Naive thymus-derived CD4-positive, alpha-beta T cell (primary cell): ENCODE results near the gene TMEM41B. TPM values are rescaled to one million over a fixed set of nuclear protein-coding genes. Genes with fewer than 3 reads are reported as not detected.

Source experiments
- ATAC-seq: fragments of 150-1000 bp; cut with Tn5 transposase; 2 replicates; pipeline ENCODE4 v1.10.0; 2021; ENCODE audit warnings: mild to moderate bottlenecking, moderate library complexity
- CTCF ChIA-PET: fragments of 350-600 bp; sonication (Branson Sonifier 250); formaldehyde crosslinking; loops from one replicate; lab custom pipeline; 2021; ENCODE audit warnings: antibody characterized with exemption; lab: Charles Lee
- POLR2A ChIA-PET: fragments of 350-600 bp; sonication (Branson Sonifier 250); formaldehyde crosslinking; loops from one replicate; lab custom pipeline; 2021; ENCODE audit warnings: antibody characterized with exemption, inconsistent platforms; lab: Charles Lee
- DNase-seq, 9 donors: peaks; one replicate each; pipeline versions ENCODE4 v3.0.0 to v3.0.0-alpha.2; 2020 to 2022; ENCODE audit warnings: mixed read lengths in 1 of 9
- H3K27ac ChIP-seq: one replicate; pipeline ENCODE4 v1.7.0; 2013; ENCODE audit warnings: mild to moderate bottlenecking, low read depth, low read length, moderate library complexity
- H3K27me3 ChIP-seq, 2 donors: one replicate each; pipeline ENCODE4 v1.7.0; 2013; ENCODE audit warnings: low read length in 2 of 2, mild to moderate bottlenecking in 2 of 2, moderate library complexity in 2 of 2; ENCODE audit not compliant: control insufficient read depth in 2 of 2, insufficient read depth in 2 of 2
- H3K36me3 ChIP-seq, 3 experiments: 1 replicate in 2 of 3; 2 replicates in 1 of 3; pipeline ENCODE4 v1.7.0; 2013; ENCODE audit warnings: low read length in 3 of 3, mild to moderate bottlenecking in 3 of 3, moderate library complexity in 1 of 3; ENCODE audit not compliant: insufficient read depth in 3 of 3, control insufficient read depth in 2 of 3
- H3K4me1 ChIP-seq, 2 donors: one replicate each; pipeline ENCODE4 v1.7.0; 2013; ENCODE audit warnings: low read length in 2 of 2, mild to moderate bottlenecking in 2 of 2, moderate library complexity in 1 of 2; ENCODE audit not compliant: control insufficient read depth in 2 of 2, insufficient read depth in 2 of 2
- H3K4me3 ChIP-seq: 2 replicates; pipeline ENCODE4 v1.7.0; 2013; ENCODE audit warnings: mild to moderate bottlenecking, low read length
- H3K9me3 ChIP-seq, 3 experiments: 1 replicate in 2 of 3; 2 replicates in 1 of 3; pipeline ENCODE4 v1.7.0; 2013; ENCODE audit warnings: low read length in 3 of 3; ENCODE audit not compliant: control insufficient read depth in 2 of 3
- H3K27ac Mint-ChIP-seq, 9 donors: one replicate each; pipeline ENCODE4 v1.8.0; 2020 to 2022; ENCODE audit warnings: mixed read lengths in 9 of 9, mild to moderate bottlenecking in 8 of 9, moderate library complexity in 5 of 9, inconsistent platforms in 2 of 9
- H3K27me3 Mint-ChIP-seq, 5 donors: one replicate each; pipeline ENCODE4 v1.8.0; 2021 to 2022; ENCODE audit warnings: mixed read lengths in 5 of 5, mild to moderate bottlenecking in 1 of 5
- H3K36me3 Mint-ChIP-seq, 5 donors: one replicate each; pipeline ENCODE4 v1.8.0; 2020 to 2022; ENCODE audit warnings: mixed read lengths in 5 of 5, mild to moderate bottlenecking in 3 of 5, inconsistent platforms in 1 of 5
- H3K4me1 Mint-ChIP-seq, 7 donors: one replicate each; pipeline ENCODE4 v1.8.0; 2020 to 2022; ENCODE audit warnings: mixed read lengths in 7 of 7, mild to moderate bottlenecking in 3 of 7, inconsistent platforms in 1 of 7
- H3K4me3 Mint-ChIP-seq, 10 donors: one replicate each; pipeline ENCODE4 v1.8.0; 2020 to 2022; ENCODE audit warnings: mild to moderate bottlenecking in 10 of 10, mixed read lengths in 10 of 10, moderate library complexity in 6 of 10, inconsistent platforms in 2 of 10
- H3K9me3 Mint-ChIP-seq, 11 donors: one replicate each; pipeline ENCODE4 v1.8.0; 2020 to 2022; ENCODE audit warnings: mixed read lengths in 11 of 11, mild to moderate bottlenecking in 4 of 11, inconsistent platforms in 1 of 11, moderate library complexity in 1 of 11
- intact Hi-C, 2 donors: fragments of 100-400 bp; cut with micrococcal nuclease; formaldehyde crosslinking; loops; one replicate each; pipeline ENCODE4 v1.15.1; 2023
- polyA plus RNA-seq, 2 donors: library from polyadenylated mRNA; unstranded; fragments of 300-500 nt; fragmentation: Illumina TruSeq; gene quantifications; one replicate each; pipeline ENCODE4 v1.2.3, GENCODE V29; 2021
- total RNA-seq, 6 experiments: library from RNA in 5 of 6; stranded (reverse) in 5 of 6; gene quantifications; 1 replicate in 5 of 6; 2 replicates in 1 of 6; pipeline ENCODE4 v1.2.3 and lab custom pipeline; 2021 to 2026

TMEM41B gene
- total and polyA plus RNA-seq, 7 experiments from 2014 or later, result 10.5 to 73.7 (median 37.0) TPM

GRCh38 chr11:9273376-9274336 is 40.7 kb downstream of the TMEM41B start:
- ATAC-seq (peak; percentile 85), DNase-seq (no peak)
- intact Hi-C loops, result no loop called here
- no peak overlapping the region for H3K4me3 ChIP-seq
- H3K4me1 ChIP-seq, result no peaks in the 10 kb centered on the region
- Mint-ChIP-seq H3K4me1 (peaks cover 9 to 16% (median 12%) of the 10 kb centered on the region in 7 donors), H3K9me3 (no peaks in the 10 kb centered on the region), H3K27ac (peak overlapping the region in 2 of 9 donors; percentile 2 to 5), H3K36me3 (peaks cover 0 to 3% (median 0%) of the 10 kb centered on the region in 5 donors), H3K4me3 (peak overlapping the region in 2 of 10 donors; percentile 1 to 37), H3K27me3 (peaks cover 0 to 22% (median 0%) of the 10 kb centered on the region in 5 donors)
- H3K27me3 ChIP-seq, result no peaks in the 10 kb centered on the region
- H3K36me3 ChIP-seq, result no peaks in the 10 kb centered on the region
- H3K27ac ChIP-seq, result no peak overlapping the region
- ChIA-PET CTCF (interaction anchor here (1.0 to 1.4 kb wide), 4 partner anchors 9 to 136 kb away, joined by 3 to 4 read pairs (median 3); no protein-coding TSS in a partner anchor), POLR2A (interaction anchor here (0.6 to 0.8 kb wide), 2 partner anchors 14 to 43 kb away, joined by 3 read pairs; no protein-coding TSS in a partner anchor)
- no peaks in the 10 kb centered on the region for H3K9me3 ChIP-seq

GRCh38 chr11:9269492-9270013 is 44.8 kb downstream of the TMEM41B start:
- no peak overlapping the region for H3K27ac ChIP-seq
- DNase-seq, result no peak
- no peak overlapping the region for H3K4me3 ChIP-seq
- Mint-ChIP-seq H3K27ac (no peak overlapping the region), H3K27me3 (peaks cover 0 to 42% (median 0%) of the 10 kb centered on the region in 5 donors), H3K4me1 (peaks cover 12 to 16% (median 15%) of the 10 kb centered on the region in 7 donors), H3K36me3 (no peaks in the 10 kb centered on the region), H3K9me3 (no peaks in the 10 kb centered on the region), H3K4me3 (no peak overlapping the region)
- no peak for ATAC-seq
- H3K36me3 ChIP-seq, result peaks cover 0 to 3% (median 0%) of the 10 kb centered on the region in 3 experiments
- intact Hi-C loops, result no loop called here
- no peaks in the 10 kb centered on the region for H3K9me3 ChIP-seq
- H3K27me3 ChIP-seq, result no peaks in the 10 kb centered on the region
- peaks cover 0 to 6% of the 10 kb centered on the region in 2 donors for H3K4me1 ChIP-seq
- POLR2A ChIA-PET, result interaction anchor here (0.6 to 0.9 kb wide), 3 partner anchors 11 to 36 kb away, joined by 3 to 5 read pairs (median 4); no protein-coding TSS in a partner anchor
- CTCF ChIA-PET, result no interaction called here

- peak overlapping the region in 1 of 10 donors; percentile 61 for H3K4me3 Mint-ChIP-seq
- CTCF ChIA-PET, result no interaction called here
- intact Hi-C loops, result no loop called here
Measured at GRCh38 chr11:9267680-9268079, 46.7 kb downstream of the TMEM41B start.

GRCh38 chr11:9266926-9267325 is 47.5 kb downstream of the TMEM41B start:
- peaks cover 0 to 5% (median 0%) of the 10 kb centered on the region in 3 experiments for H3K36me3 ChIP-seq
- intact Hi-C loops, result no loop called here
- ChIA-PET CTCF (no interaction called here), POLR2A (interaction anchor here (0.6 kb wide), 1 partner anchor 24 kb away, joined by 4 read pairs; no protein-coding TSS in a partner anchor)
- DNase-seq (no peak), ATAC-seq (no peak)
- no peaks in the 10 kb centered on the region for H3K27me3 ChIP-seq
- H3K9me3 ChIP-seq, result no peaks in the 10 kb centered on the region
- peaks cover 0 to 4% (median 0%) of the 10 kb centered on the region in 5 donors for H3K36me3 Mint-ChIP-seq
- no peak overlapping the region for H3K4me3 ChIP-seq
- H3K27me3 Mint-ChIP-seq, result peaks cover 0 to 40% (median 0%) of the 10 kb centered on the region in 5 donors
- H3K9me3 Mint-ChIP-seq, result no peaks in the 10 kb centered on the region
- H3K4me1 ChIP-seq, result peaks cover 6 to 8% of the 10 kb centered on the region in 2 donors
- H3K4me3 Mint-ChIP-seq, result peak overlapping the region in 6 of 10 donors; percentile 43 to 97 (median 88)
- peaks cover 12 to 28% (median 25%) of the 10 kb centered on the region in 7 donors for H3K4me1 Mint-ChIP-seq
- H3K27ac ChIP-seq, result no peak overlapping the region
- peak overlapping the region in 5 of 9 donors; percentile 11 to 87 (median 59) for H3K27ac Mint-ChIP-seq

More at GRCh38 chr11:9267680-9268079, 46.7 kb downstream of the TMEM41B start:
- Histone ChIP-seq H3K9me3 (no peaks in the 10 kb centered on the region), H3K27me3 (no peaks in the 10 kb centered on the region), H3K4me1 (peaks cover 3 to 6% of the 10 kb centered on the region in 2 donors), H3K4me3 (no peak overlapping the region), H3K36me3 (peaks cover 0 to 5% (median 0%) of the 10 kb centered on the region in 3 experiments), H3K27ac (no peak overlapping the region)
- DNase-seq (no peak), ATAC-seq (no peak)
- H3K4me1 Mint-ChIP-seq, result peaks cover 10 to 22% (median 20%) of the 10 kb centered on the region in 7 donors
- no peaks in the 10 kb centered on the region for H3K9me3 Mint-ChIP-seq
- peaks cover 0 to 4% (median 0%) of the 10 kb centered on the region in 5 donors for H3K36me3 Mint-ChIP-seq
- peaks cover 0 to 44% (median 0%) of the 10 kb centered on the region in 5 donors for H3K27me3 Mint-ChIP-seq
- H3K27ac Mint-ChIP-seq, result peak overlapping the region in 2 of 9 donors; percentile 32 to 67
- POLR2A ChIA-PET, result no interaction called here

GRCh38 chr11:9266132-9266736 is 48.2 kb downstream of the TMEM41B start:
- ATAC-seq, result no peak
- no peak for DNase-seq
- Mint-ChIP-seq H3K27me3 (peaks cover 0 to 44% (median 0%) of the 10 kb centered on the region in 5 donors), H3K4me3 (peak overlapping the region; percentile 81 to 97 (median 86)), H3K9me3 (no peaks in the 10 kb centered on the region), H3K4me1 (peaks cover 19 to 35% (median 32%) of the 10 kb centered on the region in 7 donors), H3K36me3 (peaks cover 0 to 4% (median 0%) of the 10 kb centered on the region in 5 donors), H3K27ac (peak overlapping the region; percentile 76 to 95 (median 82))
- ChIA-PET CTCF (interaction anchor here (0.7 kb wide), 1 partner anchor 10 kb away, joined by 3 read pairs; no protein-coding TSS in a partner anchor), POLR2A (interaction anchor here (0.6 to 2.5 kb wide), 2 partner anchors 24 to 48 kb away, joined by 4 to 12 read pairs; partner anchors contain the start of gene TMEM41B)
- H3K27me3 ChIP-seq, result no peaks in the 10 kb centered on the region
- no peaks in the 10 kb centered on the region for H3K9me3 ChIP-seq
- intact Hi-C loops, result no loop called here
- H3K27ac ChIP-seq, result no peak overlapping the region
- H3K4me3 ChIP-seq, result no peak overlapping the region
- H3K36me3 ChIP-seq, result peaks cover 0 to 5% (median 0%) of the 10 kb centered on the region in 3 experiments
- H3K4me1 ChIP-seq, result peaks cover 8 to 15% of the 10 kb centered on the region in 2 donors
